Measurements from ENCODE around the gene TSPAN4. TPM values are rescaled to one million over a fixed set of nuclear protein-coding genes. Genes with fewer than 3 reads are reported as not detected.
A peak's percentile ranks its signal among the peaks of the same experiment; 100 is the strongest.

TSPAN4 gene
- total and polyA plus RNA-seq, 2 of the 13 experiments (the other 11 are each of a cell fraction or from before 2014, with no cell fraction given): 31.7 to 68.3 TPM

GRCh38 chr11:910589-911030, 68.0 kb downstream of the TSPAN4 start, which contains the start of gene CHID1 (continued):
- TF ChIP-seq ZXDC (CRISPR knock-in tag; IDR thresholded peaks at IDR 0.05): peak; percentile 39; the same call in 1 of the 2 replicates
- TF ChIP-seq ZFX (CRISPR knock-in tag; IDR thresholded peaks at IDR 0.05; ENCODE audit: low read depth): peak; percentile 90
- TF ChIP-seq NCOA5 (CRISPR knock-in tag; IDR thresholded peaks at IDR 0.05): no peak
- no peak for TF ChIP-seq MEIS2 (CRISPR knock-in tag; IDR thresholded peaks at IDR 0.05)
- TF ChIP-seq HMGXB4 (CRISPR knock-in tag; IDR thresholded peaks at IDR 0.05; ENCODE audit: borderline replicate concordance in 1 of 2, low read depth in 1 of 2): 0 out of 4 replicates have a peak, but pooled peaks of 1 of the 2 experiments have one; percentile 46
- no peak; the same call in 1 of the 2 replicates for TF ChIP-seq ZHX1 (CRISPR knock-in tag; IDR thresholded peaks at IDR 0.05; ENCODE audit: low read depth)
- TF ChIP-seq PLSCR1 (CRISPR knock-in tag; IDR thresholded peaks at IDR 0.05; ENCODE audit: borderline replicate concordance): 0 out of 2 replicates have a peak, but pooled peaks have one; percentile 20
- no peak for TF ChIP-seq THAP8 (CRISPR knock-in tag; IDR thresholded peaks at IDR 0.05; ENCODE audit: borderline replicate concordance)
- peak; percentile 13; the same call in 1 of the 2 replicates for TF ChIP-seq SOX5 (CRISPR knock-in tag; IDR thresholded peaks at IDR 0.05; ENCODE audit: borderline replicate concordance)
- TF ChIP-seq ZNF605 (CRISPR knock-in tag; IDR thresholded peaks at IDR 0.05): no peak
- peak; percentile 76; the same call in 1 of the 2 replicates for TF ChIP-seq YEATS2 (CRISPR knock-in tag; IDR thresholded peaks at IDR 0.05; ENCODE audit: borderline replicate concordance)
- TF ChIP-seq NFYB (CRISPR knock-in tag; IDR thresholded peaks at IDR 0.05): no peak
- no peak for TF ChIP-seq HIVEP1 (CRISPR knock-in tag; IDR thresholded peaks at IDR 0.05)
- no peak for TF ChIP-seq ZNF354B (CRISPR knock-in tag; IDR thresholded peaks at IDR 0.05)
- peak; percentile 52; the same call in 1 of the 2 replicates for TF ChIP-seq ZNF431 (CRISPR knock-in tag; IDR thresholded peaks at IDR 0.05; ENCODE audit: borderline replicate concordance, low read depth)
- TF ChIP-seq TP53 (CRISPR knock-in tag; conservative IDR thresholded peaks at IDR 0.05): no peak
- no peak for TF ChIP-seq PAX8 (CRISPR knock-in tag; IDR thresholded peaks at IDR 0.05; ENCODE audit: borderline replicate concordance)
- no peak for TF ChIP-seq KLF9 (CRISPR knock-in tag; IDR thresholded peaks at IDR 0.05; ENCODE audit: low read depth)
- 0 out of 2 replicates have a peak, but pooled peaks have one; percentile 39 for TF ChIP-seq BORCS8-MEF2B (CRISPR knock-in tag; IDR thresholded peaks at IDR 0.05)
- TF ChIP-seq SIX4 (CRISPR knock-in tag; IDR thresholded peaks at IDR 0.05): no peak
- TF ChIP-seq TAF1 (CRISPR knock-in tag; IDR thresholded peaks at IDR 0.05): peak; percentile 56; the same call in 1 of the 2 replicates
- no peak for TF ChIP-seq ARID2 (CRISPR knock-in tag; IDR thresholded peaks at IDR 0.05; ENCODE audit: borderline replicate concordance)
